Parathyroid adenoma (tissue), 2 donors: Measurements from ENCODE around the gene SLC25A33.

Source experiments
- H2AFZ ChIP-seq: fragments of 300-600 bp; sonication (generic); one replicate; pipeline ENCODE4 v1.7.0; 2017; ENCODE audit warnings: antibody characterized with exemption, mild to moderate bottlenecking
- H3K27ac ChIP-seq: fragments of 300-600 bp; sonication (generic); one replicate; pipeline ENCODE4 v1.7.0; 2017
- H3K27me3 ChIP-seq: fragments of 300-600 bp; sonication (generic); one replicate; pipeline ENCODE4 v1.7.0; 2017; ENCODE audit warnings: low read length; ENCODE audit not compliant: control insufficient read depth, insufficient read depth
- H3K36me3 ChIP-seq: fragments of 300-600 bp; sonication (generic); one replicate; pipeline ENCODE4 v1.7.0; 2017; ENCODE audit warnings: low read length; ENCODE audit not compliant: control insufficient read depth, insufficient read depth
- H3K4me1 ChIP-seq: fragments of 300-600 bp; sonication (generic); one replicate; pipeline ENCODE4 v1.7.0; 2017; ENCODE audit warnings: control low read depth
- H3K4me2 ChIP-seq: fragments of 300-600 bp; sonication (generic); one replicate; pipeline ENCODE4 v1.7.0; 2017; ENCODE audit warnings: low read length
- H3K4me3 ChIP-seq: fragments of 300-600 bp; sonication (generic); one replicate; pipeline ENCODE4 v1.7.0; 2017; ENCODE audit warnings: low read depth, low read length
- H3K79me2 ChIP-seq: fragments of 300-600 bp; sonication (generic); one replicate; pipeline ENCODE4 v1.7.0; 2017; ENCODE audit warnings: control low read depth
- H3K9ac ChIP-seq: fragments of 300-600 bp; sonication (generic); one replicate; pipeline ENCODE4 v1.7.0; 2017; ENCODE audit warnings: mild to moderate bottlenecking
- H3K9me3 ChIP-seq: fragments of 300-600 bp; sonication (generic); one replicate; pipeline ENCODE4 v1.7.0; 2017; ENCODE audit warnings: low read length; ENCODE audit not compliant: control insufficient read depth
- TF ChIP-seq, protein P1 (sequence below): fragments of 300-600 bp; sonication (generic); IDR thresholded peaks from one replicate; pipeline ENCODE4 v1.7.0; 2017; ENCODE audit warnings: antibody characterized with exemption, mild to moderate bottlenecking
- donor health status: primary hyperparathyroidism.

Gene SLC25A33

DNA sequence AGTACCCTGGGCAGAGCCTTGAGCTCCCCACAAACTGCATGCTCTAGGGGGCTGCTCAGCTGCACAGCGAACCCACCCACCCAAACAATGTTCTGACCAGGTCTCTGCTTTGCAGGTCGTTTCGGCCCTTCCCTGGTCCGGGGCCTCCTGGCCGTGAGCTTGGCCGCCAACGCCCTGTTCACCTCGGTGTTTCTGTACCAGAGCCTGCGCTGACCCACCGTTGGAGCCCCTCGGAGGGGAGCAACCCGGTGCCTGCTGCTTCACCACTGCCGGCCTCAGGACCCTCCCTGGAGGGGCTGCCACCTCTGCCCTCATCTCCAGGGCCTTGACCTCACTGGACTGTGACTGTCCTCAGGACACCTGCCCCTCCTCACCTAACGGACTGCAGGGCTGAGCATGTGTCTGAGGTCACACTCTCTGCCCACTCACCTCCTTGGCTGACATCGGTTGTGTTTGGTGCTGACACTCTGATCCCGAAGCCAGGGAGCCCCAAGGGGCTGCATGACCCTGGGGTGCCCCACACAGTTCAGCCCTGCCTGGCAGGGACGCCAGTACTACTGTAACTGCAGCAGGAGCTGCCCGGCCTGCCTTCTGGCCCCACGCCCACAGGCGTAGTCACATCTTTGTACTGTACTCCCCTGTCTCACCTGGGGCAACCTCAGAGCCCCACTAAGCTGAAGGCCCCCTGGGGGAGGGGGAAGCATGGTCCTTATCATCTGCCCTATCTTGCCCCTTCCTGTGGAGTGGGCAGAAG lies 73.8 kb downstream of the SLC25A33 start:
- TF ChIP-seq, protein P1, sequence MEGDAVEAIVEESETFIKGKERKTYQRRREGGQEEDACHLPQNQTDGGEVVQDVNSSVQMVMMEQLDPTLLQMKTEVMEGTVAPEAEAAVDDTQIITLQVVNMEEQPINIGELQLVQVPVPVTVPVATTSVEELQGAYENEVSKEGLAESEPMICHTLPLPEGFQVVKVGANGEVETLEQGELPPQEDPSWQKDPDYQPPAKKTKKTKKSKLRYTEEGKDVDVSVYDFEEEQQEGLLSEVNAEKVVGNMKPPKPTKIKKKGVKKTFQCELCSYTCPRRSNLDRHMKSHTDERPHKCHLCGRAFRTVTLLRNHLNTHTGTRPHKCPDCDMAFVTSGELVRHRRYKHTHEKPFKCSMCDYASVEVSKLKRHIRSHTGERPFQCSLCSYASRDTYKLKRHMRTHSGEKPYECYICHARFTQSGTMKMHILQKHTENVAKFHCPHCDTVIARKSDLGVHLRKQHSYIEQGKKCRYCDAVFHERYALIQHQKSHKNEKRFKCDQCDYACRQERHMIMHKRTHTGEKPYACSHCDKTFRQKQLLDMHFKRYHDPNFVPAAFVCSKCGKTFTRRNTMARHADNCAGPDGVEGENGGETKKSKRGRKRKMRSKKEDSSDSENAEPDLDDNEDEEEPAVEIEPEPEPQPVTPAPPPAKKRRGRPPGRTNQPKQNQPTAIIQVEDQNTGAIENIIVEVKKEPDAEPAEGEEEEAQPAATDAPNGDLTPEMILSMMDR, result no peak
- no peaks in the 10 kb centered on the region for H3K27me3 ChIP-seq
- H3K36me3 ChIP-seq, result no peaks in the 10 kb centered on the region
- no peaks in the 10 kb centered on the region for H3K79me2 ChIP-seq
- no peak overlapping the region for H3K9ac ChIP-seq
- no peak overlapping the region for H3K27ac ChIP-seq
- H3K9me3 ChIP-seq, result no peaks in the 10 kb centered on the region
- no peak overlapping the region for H3K4me3 ChIP-seq
- no peak overlapping the region for H3K4me2 ChIP-seq
- H3K4me1 ChIP-seq, result no peaks in the 10 kb centered on the region
- no peak overlapping the region for H2AFZ ChIP-seq

DNA sequence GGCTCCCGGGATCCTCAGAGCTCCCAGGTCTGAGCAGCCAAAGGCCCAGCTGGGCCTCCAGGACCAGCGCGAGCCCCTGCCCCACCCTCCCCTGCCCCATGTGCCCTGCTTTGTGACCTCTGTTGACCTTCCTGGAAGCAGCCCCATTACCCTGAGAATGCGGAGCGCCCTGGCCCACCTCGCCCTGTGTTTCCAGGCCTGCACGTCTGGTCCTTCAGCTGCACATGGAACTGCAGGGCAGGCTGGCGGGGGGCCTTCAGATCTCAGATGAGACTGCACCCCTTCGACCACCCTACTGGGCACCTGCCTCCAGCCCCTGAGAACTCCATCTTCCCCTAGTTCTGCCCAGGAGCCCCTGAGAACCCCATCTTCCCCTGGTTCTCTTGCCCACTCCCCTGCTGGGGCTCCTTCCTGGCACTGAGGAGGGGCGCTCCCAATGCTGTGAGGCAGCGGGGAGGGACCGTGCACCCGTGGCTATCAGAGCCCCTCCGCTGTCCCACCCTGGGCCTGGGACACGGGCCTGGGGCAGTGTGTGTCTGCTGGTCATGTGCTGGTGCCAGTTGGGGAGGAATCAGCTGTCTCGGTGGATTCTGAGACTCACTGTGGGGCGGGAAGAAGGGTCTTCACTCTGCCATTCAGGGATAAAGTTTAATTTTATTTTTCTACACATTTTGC lies 74.5 kb downstream of the SLC25A33 start:
- no peaks in the 10 kb centered on the region for H3K79me2 ChIP-seq
- TF ChIP-seq, protein P1, result no peak
- no peak overlapping the region for H3K4me2 ChIP-seq
- H3K36me3 ChIP-seq, result no peaks in the 10 kb centered on the region
- no peak overlapping the region for H3K27ac ChIP-seq
- H3K9me3 ChIP-seq, result no peaks in the 10 kb centered on the region
- H2AFZ ChIP-seq, result no peak overlapping the region
- H3K27me3 ChIP-seq, result no peaks in the 10 kb centered on the region
- H3K4me3 ChIP-seq, result no peak overlapping the region
- no peaks in the 10 kb centered on the region for H3K4me1 ChIP-seq
- no peak overlapping the region for H3K9ac ChIP-seq

DNA sequence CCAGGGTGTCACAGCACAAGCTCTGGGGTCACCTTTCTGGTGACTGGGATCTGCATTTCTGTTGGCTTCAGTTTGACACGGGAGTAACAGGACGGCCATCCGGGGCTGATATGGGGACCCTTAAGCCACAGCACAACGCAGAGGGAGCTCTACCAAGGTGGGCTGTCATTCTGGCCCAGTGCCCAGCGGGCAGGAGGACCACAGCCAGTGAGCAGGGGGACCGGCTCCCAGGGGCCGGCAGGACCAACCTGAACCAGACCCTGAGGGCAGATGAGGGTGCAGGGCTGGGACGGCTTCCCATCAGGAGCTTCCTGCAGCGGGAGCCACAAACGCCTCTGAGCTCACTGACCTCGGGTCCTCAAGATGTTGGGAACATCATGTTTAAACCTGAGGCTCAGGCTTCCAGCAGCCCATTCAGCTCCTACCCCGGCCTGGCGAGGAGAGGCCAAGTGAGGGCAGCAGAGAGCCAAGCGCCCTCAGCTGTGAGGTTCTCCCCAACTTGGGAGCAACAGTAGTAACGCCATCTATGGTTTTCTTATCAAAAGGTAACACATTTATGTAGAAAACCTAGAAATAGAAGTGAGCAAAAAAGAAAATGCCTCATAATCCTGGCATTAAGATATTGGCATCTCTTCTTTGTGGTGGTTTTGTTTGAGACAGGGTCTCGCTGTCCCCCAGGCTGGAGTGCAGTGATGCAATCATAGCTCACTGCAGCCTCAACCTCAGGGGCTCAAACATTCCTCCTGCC lies 76.2 kb downstream of the SLC25A33 start:
- Histone ChIP-seq H3K9ac (no peak overlapping the region), H2AFZ (no peak overlapping the region), H3K27me3 (no peaks in the 10 kb centered on the region), H3K36me3 (no peaks in the 10 kb centered on the region), H3K4me2 (no peak overlapping the region), H3K79me2 (no peaks in the 10 kb centered on the region), H3K4me3 (no peak overlapping the region), H3K27ac (no peak overlapping the region), H3K4me1 (no peaks in the 10 kb centered on the region), H3K9me3 (no peaks in the 10 kb centered on the region)
- TF ChIP-seq, protein P1, result peak; percentile 49

DNA sequence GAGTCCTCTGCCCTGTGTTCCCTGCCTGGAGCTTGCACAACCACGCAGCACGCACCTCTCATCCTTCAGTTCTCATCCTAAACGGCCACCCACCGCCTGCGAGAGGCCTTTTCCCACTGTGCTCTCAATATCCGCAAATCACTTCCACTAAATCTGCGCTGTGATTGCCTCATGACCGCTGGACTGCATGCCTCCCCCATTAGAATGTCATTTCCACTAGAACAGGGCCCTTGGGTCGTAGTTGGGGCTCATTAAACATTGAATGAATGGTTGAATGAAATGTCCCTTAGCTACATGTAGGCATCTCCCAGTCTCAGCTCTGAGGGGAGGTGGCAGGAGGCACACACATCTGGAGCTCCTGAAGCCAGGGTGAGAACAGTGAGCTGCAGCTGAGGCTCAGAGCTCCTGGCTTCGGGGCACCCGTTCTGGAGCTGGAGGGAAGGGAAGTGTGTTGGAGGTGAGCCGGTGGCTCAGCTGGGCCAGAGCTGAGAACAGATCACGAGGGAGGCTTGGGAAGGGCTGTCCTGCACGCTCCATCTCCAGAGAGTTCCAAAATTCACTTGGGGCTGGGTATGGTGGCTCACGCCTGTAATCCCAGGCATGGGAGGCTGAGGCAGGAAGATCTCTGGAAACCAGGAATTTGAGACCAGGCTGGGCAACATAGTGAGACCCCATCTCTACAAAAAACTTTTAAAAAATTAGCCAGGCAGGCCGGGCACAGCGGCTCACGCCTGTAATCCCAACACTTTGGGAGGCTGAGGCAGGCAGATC lies 79.8 kb downstream of the SLC25A33 start:
- no peaks in the 10 kb centered on the region for H3K4me1 ChIP-seq
- H3K9ac ChIP-seq, result no peak overlapping the region
- H3K27me3 ChIP-seq, result no peaks in the 10 kb centered on the region
- H3K79me2 ChIP-seq, result no peaks in the 10 kb centered on the region
- H3K4me3 ChIP-seq, result no peak overlapping the region
- no peak overlapping the region for H3K4me2 ChIP-seq
- H2AFZ ChIP-seq, result no peak overlapping the region
- H3K36me3 ChIP-seq, result no peaks in the 10 kb centered on the region
- TF ChIP-seq, protein P1, result no peak
- no peak overlapping the region for H3K27ac ChIP-seq
- H3K9me3 ChIP-seq, result no peaks in the 10 kb centered on the region
